Urinary bladder (tissue), 4 donors: Measurements from ENCODE around the gene WNT9A. TPM values are rescaled to one million over a fixed set of nuclear protein-coding genes. Genes with fewer than 3 reads are reported as not detected.
A peak's percentile ranks its signal among the peaks of the same experiment; 100 is the strongest.
"Not testable (repeated sequence)": the region's sequence is repeated elsewhere in the genome, so short reads cannot be mapped to it uniquely, and the experiment has no call there.

Source experiments
- DNase-seq: peaks from one replicate; pipeline ENCODE4 v3.0.0-alpha.2; 2015; ENCODE audit errors: extremely low spot score
- H3K27ac ChIP-seq: one replicate; pipeline ENCODE4 v1.5.1; 2013; ENCODE audit warnings: low read depth, mild to moderate bottlenecking, moderate library complexity
- H3K36me3 ChIP-seq: one replicate; pipeline ENCODE4 v1.6.1; 2013; ENCODE audit warnings: mild to moderate bottlenecking, moderate library complexity; ENCODE audit not compliant: insufficient read depth
- H3K4me1 ChIP-seq: one replicate; pipeline ENCODE4 v1.6.1; 2013; ENCODE audit warnings: mild to moderate bottlenecking, moderate library complexity; ENCODE audit not compliant: insufficient read depth
- H3K4me3 ChIP-seq: one replicate; pipeline ENCODE4 v1.5.1; 2013; ENCODE audit warnings: low read depth, low read length
- WGBS: extraction: QIAGEN DNeasy Blood & Tissue Kit; methylation state at CpG from one replicate; pipeline ENCODE4 v1.1.7; 2013; 5-methylcytosine and 5-hydroxymethylcytosine counted together
- polyA plus RNA-seq: library from polyadenylated mRNA; stranded (reverse); fragments of 200-250 nt; gene quantifications from one replicate; pipeline ENCODE4 v1.2.3, GENCODE V29; 2013
- total RNA-seq: library from RNA; depleted of rRNA; stranded (reverse); fragments of >200 nt; gene quantifications from one replicate; pipeline ENCODE4 v1.2.3, GENCODE V29; 2014
- donor health status: healthy with polysubstance abuse.
- donor health status: healthy.

Gene WNT9A
- total and polyA plus RNA-seq, 2 donors = 2.7 to 9.4 TPM

DNA sequence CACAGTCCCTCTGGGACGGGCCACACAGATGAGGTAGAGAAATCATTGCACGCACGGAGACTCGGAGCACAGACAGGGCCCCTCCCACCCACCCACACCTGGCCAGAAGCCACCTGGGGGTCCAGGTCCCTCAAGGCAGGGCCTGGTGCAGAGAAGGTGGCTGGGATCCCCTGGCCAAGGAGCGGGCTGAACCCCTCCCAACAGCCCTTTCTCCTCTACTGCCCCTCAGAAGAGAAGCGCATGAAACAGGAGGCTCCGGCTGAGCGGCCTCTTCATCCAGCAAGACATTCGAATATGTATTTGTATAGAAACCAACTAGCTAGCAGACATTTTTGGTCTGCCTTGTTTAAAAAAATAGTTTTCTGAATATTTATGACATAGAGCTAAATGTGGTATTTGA is 29.0 kb downstream of the WNT9A start:
- no peaks in the 10 kb centered on the region for H3K36me3 ChIP-seq
- H3K27ac ChIP-seq = no peak overlapping the region
- no peak overlapping the region for H3K4me3 ChIP-seq
- DNase-seq = no peak
- H3K4me1 ChIP-seq = no peaks in the 10 kb centered on the region
- 90% methylated on average over 9 of the region's 9 CpGs for WGBS

DNA sequence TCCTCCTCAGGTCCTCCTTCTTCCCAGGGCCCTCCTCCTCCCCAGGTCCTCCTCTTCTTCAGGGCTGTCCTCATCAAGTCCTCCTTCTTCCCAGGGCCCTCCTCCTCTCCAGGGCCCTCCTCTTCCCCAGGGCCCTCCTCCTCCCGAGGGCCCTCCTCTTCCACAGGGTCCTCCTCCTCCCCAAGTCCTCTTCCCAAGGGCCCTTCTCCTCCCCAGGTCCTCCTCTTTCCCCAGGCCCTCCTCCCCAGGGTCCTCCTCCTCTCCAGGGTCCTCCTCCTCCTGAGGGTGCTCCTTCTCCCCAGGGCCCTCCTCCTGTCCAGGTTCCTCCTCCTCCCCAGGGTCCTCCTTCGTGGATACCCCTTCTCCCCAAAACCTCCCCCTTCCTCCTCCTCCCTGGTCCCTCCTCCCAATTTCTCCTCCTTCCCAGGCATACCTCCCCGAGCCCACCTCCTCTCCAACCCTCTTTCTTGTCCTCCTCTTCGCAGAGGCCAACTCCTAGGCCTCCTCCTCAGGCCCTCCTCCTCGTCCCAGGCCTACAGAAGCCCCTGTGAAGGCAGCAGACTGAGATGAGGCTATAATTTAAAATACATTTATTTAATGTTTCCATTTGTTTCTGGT is 29.5 kb downstream of the WNT9A start:
- 86% methylated on average over 5 of the region's 5 CpGs for WGBS
- H3K4me1 ChIP-seq = no peaks in the 10 kb centered on the region
- no peak overlapping the region for H3K4me3 ChIP-seq
- no peaks in the 10 kb centered on the region for H3K36me3 ChIP-seq
- DNase-seq = no peak
- no peak overlapping the region for H3K27ac ChIP-seq

DNA sequence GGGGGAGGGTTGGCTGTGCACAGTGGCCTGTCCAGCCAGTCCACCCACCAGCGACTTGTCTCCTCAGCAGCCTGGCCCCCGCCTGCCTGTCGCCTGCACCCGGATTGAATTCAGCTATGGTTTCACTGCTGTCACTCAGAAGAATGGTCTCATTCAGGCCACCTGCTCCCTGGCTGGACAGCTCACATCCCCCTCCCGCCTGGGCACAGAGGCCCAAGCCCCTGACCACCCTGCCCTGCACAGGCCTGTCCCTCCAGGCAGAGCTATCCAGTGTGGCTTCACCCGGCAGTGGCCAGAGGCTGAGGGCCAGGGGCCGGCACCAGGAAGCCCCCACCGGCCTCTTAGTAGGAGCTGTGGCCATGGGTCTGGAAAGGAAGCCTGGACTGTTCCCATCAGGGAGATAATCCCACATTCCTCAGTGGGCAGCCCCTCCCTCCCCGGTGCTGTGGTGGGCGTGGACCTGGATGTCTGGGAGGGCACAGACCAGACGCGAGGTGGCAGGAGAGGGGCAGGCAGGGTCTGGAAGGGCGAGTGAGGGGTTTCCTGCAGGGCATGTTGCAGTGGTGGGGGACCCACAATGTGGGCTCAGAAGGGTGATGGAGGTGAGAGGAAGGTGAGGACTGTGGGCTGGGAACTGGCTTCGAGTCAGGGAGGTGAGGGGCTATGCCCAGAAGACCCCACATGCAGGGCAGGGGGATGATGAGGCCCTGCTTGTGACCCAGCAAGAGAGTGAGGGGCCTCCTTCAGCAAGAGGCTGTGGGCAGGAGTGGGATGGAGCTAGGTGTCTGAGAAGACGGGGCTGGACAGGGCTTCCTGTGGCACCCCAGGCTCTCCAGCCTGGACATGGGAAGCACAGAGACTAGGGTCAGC is 30.4 kb downstream of the WNT9A start:
- no peak overlapping the region for H3K4me3 ChIP-seq
- 47% methylated on average over 15 of the region's 15 CpGs for WGBS
- H3K27ac ChIP-seq = no peak overlapping the region
- no peaks in the 10 kb centered on the region for H3K36me3 ChIP-seq
- no peaks in the 10 kb centered on the region for H3K4me1 ChIP-seq
- no peak for DNase-seq

DNA sequence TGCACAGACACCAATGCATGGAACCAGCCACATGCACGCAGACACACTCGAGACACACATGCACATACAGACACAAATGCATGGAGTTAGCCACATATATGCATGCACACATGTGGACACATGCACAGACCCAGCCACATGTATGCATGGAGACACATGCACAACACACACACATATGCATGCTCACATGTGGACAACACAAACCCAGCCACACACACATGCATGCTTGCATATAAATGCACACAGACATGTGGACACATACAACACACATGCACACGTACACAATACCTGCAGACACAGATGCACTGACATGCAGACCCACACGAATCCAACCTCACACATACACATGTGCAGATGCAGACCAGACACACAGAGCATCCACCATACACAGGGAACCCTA is 31.1 kb downstream of the WNT9A start:
- H3K4me1 ChIP-seq = no peaks in the 10 kb centered on the region
- DNase-seq = no peak
- no peak overlapping the region for H3K27ac ChIP-seq
- no peaks in the 10 kb centered on the region for H3K36me3 ChIP-seq
- 91% methylated on average over 4 of the region's 4 CpGs for WGBS
- H3K4me3 ChIP-seq = no peak overlapping the region

DNA sequence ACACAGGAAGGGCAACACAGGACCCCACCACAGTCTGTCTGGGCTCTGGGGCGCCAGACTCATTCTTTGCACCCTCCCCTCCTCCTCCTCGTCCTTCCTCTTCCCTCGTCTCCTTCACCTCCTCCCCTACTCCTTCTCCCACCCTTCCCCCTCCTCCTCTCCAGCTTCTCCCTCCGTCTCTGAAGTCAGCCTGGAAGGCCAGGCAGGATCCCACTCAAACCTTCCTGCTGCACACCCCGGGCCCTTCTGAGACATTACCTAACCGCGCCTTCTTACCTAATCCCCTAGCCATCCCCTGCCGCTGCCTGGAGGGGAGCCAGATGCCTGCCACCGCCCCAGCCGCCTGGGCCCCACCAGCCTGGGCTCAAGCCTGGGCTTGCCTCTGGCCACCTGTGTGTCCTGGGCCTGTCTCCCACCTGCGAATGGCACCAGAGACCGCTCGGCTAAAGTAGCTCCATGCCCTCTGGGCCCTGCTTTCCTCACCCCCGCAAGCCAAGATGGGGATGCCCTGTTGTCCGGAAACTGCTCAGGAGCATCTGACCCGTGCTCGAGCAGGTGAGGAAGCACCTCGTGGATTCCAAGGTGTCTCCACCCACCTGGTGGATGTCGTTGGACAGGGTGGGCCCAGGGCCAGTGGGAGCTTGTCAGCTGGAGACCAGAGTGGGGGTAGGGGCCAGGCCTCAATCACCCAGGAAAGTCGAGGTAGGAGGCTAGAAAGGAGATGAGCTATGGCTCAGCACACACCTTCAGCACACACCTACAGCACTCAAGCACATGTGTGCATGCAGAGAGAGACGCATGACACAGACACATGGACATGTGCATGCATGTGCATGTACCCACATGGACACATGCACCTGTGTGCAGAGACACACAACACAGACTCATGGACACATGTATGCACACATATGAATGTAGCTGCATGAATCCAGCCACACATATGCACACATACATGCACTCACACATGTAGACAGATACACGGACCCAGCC is 31.9 kb downstream of the WNT9A start:
- 61% methylated on average over 22 of the region's 22 CpGs for WGBS
- no peaks in the 10 kb centered on the region for H3K36me3 ChIP-seq
- peak; percentile 52 for DNase-seq

DNA sequence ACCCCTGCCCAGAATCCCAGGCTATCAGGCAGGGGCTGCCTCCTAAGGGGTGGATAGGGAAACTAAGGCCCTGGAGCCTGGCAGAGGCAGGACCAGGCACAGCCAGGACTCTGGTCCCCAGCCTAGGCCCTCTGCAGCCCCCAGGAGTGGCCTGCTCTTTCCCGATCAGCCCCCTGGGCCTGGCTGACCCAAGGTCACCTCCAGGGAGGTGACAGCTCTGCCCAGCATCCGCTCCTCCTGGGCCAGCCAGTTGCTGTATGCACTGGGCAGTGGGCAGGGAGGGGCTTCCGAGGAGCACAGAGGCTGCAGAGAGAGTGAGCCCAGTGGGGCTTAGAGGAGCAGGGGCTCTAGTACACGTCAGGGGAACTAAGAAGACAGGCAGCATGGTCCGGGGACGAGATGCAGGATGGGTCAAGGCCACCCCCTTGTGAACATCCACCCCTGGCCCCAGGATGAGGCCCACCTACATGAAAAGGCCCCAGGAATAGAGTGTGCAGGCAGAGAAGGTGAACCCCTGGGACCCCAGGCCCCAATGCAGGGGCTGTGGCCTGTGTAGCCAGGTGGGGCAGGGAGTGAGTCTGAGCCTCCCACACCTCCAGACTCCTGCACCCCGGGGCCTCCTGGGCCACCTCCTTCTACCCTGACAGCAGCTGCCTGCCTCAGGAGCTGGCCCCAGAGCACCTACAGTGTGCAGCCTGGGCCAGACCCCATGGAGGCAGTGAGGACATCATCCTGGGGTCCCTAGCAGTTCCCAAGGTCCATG is 32.8 kb downstream of the WNT9A start:
- Histone ChIP-seq H3K36me3 (no peaks in the 10 kb centered on the region), H3K27ac (peak overlapping the region; percentile 24), H3K4me3 (no peak overlapping the region), H3K4me1 (no peaks in the 10 kb centered on the region)
- DNase-seq = no peak
- 67% methylated on average over 7 of the region's 7 CpGs for WGBS

More for the DNA sequence above, 31.9 kb downstream of the WNT9A start:
- Histone ChIP-seq H3K27ac (peak overlapping the region; percentile 24), H3K4me1 (no peaks in the 10 kb centered on the region), H3K4me3 (no peak overlapping the region)

DNA sequence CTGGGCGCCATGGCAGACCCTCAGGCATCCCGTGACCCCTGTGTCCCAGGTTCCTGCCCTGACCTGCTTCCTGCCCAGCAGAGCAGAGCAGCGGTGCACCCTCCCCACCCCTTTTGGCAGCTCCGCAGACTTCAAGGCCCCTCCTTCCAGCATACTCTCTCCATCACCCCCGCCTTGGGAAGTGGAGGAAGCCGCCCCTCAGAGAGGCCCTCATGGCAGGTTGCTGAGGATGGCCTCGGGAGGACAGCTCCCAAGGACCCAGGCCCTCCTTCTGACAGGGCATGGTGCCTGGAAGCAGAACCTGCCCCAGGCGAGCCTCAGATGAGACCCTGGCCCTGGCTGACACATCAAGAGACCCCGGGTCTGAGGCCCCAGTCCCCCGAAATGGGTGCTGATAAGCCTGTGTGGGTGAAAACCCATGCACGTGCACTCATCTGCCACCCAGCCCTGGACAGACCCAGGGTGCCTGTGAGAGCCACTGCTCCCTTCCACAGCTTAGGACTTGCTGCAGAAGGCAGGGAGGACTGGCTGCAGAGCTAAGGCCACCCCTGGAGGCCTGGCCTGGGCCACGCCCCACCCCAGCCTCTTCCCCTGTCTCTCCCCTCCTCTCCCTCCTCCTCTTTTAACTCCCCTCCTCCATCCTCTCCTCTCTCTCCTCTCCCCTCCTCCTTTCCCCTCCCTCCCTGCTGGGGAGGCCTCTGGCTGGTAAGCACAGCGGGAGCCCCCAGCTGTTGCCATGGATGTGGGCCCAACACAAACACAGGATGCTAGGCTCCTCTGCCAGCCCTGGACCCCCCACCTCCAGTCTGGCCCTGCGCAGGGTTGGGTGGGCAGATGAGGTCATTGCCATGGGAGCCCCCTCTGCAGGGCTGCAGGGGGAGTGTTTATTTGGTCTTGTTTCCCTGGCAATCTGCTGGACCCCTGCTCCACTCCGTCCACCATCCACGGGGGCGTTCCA is 33.7 kb downstream of the WNT9A start:
- WGBS = 60% methylated on average over 17 of the region's 17 CpGs
- H3K27ac ChIP-seq = no peak overlapping the region
- no peak overlapping the region for H3K4me3 ChIP-seq
- DNase-seq = no peak
- no peaks in the 10 kb centered on the region for H3K36me3 ChIP-seq
- no peaks in the 10 kb centered on the region for H3K4me1 ChIP-seq

DNA sequence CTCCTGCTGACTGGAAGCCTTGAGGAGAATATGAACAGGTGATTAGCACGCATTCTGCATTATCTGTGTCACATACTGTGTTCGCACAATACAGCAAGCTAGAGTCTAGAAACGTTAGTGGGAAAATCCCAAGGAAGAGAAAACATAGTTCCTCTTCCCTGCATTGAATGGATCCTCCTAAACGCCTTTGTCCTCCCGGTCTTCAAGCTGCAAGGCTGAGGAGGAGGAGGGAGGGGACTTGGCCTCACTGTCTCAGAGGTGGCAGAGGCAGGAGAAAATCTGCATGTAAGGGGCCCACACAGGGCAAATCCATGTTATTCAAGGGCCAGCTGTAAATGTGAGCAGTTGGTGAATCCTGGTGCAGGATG is 34.4 kb downstream of the WNT9A start:
- DNase-seq = no peak
- no peaks in the 10 kb centered on the region for H3K36me3 ChIP-seq
- H3K4me3 ChIP-seq = no peak overlapping the region
- WGBS = 61% methylated on average over 5 of the region's 5 CpGs
- H3K27ac ChIP-seq = no peak overlapping the region
- no peaks in the 10 kb centered on the region for H3K4me1 ChIP-seq

DNA sequence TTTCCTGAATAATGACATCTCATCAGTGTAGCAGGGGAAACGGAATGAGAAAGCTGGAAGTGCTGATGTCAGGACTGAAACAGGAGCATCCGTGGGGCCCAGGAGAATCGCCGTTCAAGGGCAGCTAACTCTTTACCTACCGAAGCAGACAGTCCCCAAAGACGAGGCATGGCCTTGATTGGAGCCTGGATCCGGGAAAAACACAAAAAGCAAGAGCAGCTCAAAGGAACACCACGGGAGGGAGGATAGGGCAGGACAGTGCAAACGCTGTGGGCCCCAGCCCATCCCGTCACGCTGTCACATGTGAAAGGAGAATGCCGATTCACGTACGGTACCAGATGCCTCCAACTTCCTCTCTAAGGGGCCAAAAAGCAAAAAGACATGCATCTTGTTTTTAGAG is 34.9 kb downstream of the WNT9A start:
- H3K27ac ChIP-seq = no peak overlapping the region
- WGBS = 60% methylated on average over 14 of the region's 14 CpGs
- no peak overlapping the region for H3K4me3 ChIP-seq
- H3K36me3 ChIP-seq = no peaks in the 10 kb centered on the region
- DNase-seq = no peak
- H3K4me1 ChIP-seq = no peaks in the 10 kb centered on the region

DNA sequence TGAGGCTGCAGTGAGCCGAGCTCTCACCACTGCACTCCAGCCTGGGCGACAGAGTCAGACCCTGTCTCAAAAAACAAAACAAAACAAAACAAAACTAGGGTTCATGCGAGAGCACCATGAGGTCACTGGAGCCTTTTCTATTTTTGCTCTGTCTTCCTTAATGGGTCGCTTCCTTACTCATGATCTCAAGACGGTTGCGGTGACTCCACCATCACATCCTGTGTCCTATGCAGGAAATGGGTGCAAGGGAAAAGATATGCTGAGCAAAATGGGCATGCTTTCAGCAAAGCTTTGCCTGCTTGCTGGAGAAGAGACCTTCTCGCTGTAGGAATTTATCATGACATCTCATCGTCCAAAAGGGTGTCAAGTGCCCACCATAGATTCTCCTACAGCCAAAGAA is 36.4 kb downstream of the WNT9A start:
- WGBS = 91% methylated on average over 8 of the region's 8 CpGs
- Histone ChIP-seq H3K4me3 (no peak overlapping the region), H3K36me3 (no peaks in the 10 kb centered on the region), H3K4me1 (no peaks in the 10 kb centered on the region), H3K27ac (no peak overlapping the region)
- no peak for DNase-seq

DNA sequence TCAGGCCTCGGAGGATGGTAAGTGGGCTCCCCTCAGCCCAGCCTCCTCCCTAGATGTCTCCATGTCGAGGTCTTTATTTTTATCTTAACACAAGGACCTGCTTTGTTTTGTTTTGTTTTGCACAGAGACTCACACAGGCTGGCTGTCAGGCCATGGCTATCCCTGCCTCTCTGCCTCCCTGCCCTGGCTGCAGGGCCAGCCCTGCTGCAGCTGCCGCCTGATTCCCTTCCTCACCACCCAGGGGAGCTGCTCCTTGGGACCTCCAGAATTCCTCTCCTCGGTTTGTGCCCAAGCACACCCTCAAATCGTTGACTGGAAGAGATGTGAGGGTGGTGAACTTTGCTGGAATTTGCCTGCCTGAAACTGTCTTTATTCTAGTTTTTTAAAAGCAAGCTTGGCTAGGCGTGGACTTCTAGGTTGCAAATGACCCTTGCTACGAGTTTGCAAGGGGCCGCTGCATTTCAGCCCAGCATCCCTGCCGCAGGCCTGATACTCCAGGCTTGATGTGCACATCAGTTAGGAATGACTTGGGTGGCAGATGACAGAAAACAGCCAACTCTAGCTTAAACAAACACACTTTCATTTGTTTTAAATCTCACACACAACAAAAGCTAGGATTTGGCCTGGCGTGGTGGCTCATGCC is 37.1 kb downstream of the WNT9A start:
- Histone ChIP-seq H3K27ac (peak overlapping the region; percentile 64), H3K36me3 (no peaks in the 10 kb centered on the region), H3K4me1 (no peaks in the 10 kb centered on the region), H3K4me3 (no peak overlapping the region)
- DNase-seq = no peak
- WGBS = 62% methylated on average over 10 of the region's 10 CpGs

DNA sequence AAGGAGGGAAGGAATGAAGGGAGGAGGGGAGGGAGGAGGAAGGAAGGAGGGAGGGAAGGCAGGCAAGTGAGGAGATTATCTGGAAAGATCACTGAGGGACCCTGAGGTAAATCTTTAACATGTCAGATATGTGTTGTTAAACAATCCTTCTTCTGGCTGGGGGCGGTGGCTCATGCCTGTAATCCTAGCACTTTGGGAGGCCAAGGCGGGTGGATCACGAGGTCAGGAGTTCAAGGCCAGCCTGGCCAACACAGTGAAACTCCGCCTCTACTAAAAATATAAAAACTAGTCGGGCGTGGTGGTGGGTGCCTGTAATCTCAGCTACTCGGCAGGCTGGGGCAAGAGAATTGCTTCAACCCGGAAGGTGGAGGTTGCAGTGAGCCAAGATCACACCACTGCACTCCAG is 37.8 kb downstream of the WNT9A start:
- H3K27ac ChIP-seq, H3K4me1 ChIP-seq, H3K4me3 ChIP-seq, H3K36me3 ChIP-seq, DNase-seq: not testable (repeated sequence)
- WGBS = 48% methylated on average over 8 of the region's 8 CpGs
